GM12878 (cell line): ENCODE data around the gene EIF2S1. TPM values are rescaled to one million over a fixed set of nuclear protein-coding genes. Genes with fewer than 3 reads are reported as not detected.

Experiments used
- LARP7 ChIP-seq: fragments of 450-650 bp; IDR thresholded peaks from 2 replicates; pipeline ENCODE4 v1.6.1; 2017; ENCODE audit warnings: mild to moderate bottlenecking
- MTA2 ChIP-seq: fragments of 450-650 bp; IDR thresholded peaks from 2 replicates; pipeline ENCODE4 v1.6.1; 2016; ENCODE audit warnings: low read depth, mild to moderate bottlenecking, moderate library complexity
- MXI1 ChIP-seq: fragments of 150-350 bp; IDR thresholded peaks from 2 replicates; pipeline ENCODE4 v1.6.1; 2011; ENCODE audit warnings: low read depth, mild to moderate bottlenecking, inconsistent platforms, low read length, improper control_type of control experiment
- RB1 ChIP-seq: fragments of 450-650 bp; formaldehyde crosslinking; IDR thresholded peaks from 2 replicates; pipeline ENCODE4 v1.6.1; 2017; ENCODE audit warnings: mild to moderate bottlenecking, borderline replicate concordance
- TCF7 ChIP-seq: IDR thresholded peaks from 2 replicates; pipeline ENCODE4 v1.6.1; 2014; ENCODE audit warnings: antibody characterized with exemption, borderline replicate concordance
- ZBED1 ChIP-seq: IDR thresholded peaks from 2 replicates; pipeline ENCODE4 v1.6.1; 2016; ENCODE audit warnings: borderline replicate concordance
- polyA plus RNA-seq, 11 experiments: library from polyadenylated mRNA; depleted of rRNA in 4 of 11; unstranded in 6 of 11; stranded (reverse) in 5 of 11; fragments of >200 nt; fragmentation: Nextera tagmentation in 4 of 11; fragmentation: Illumina TruSeq in 1 of 11; extraction: Ambion mirVana in 4 of 11; extraction: Trizol in 1 of 11; gene quantifications; 1 replicate in 1 of 11; 2 replicates in 10 of 11; pipeline versions ENCODE4 v1.2.1 to v1.2.3, GENCODE V29; 2011 to 2016; ENCODE audit warnings: inconsistent platforms in 2 of 11, missing spikeins in 2 of 11, low read depth in 1 of 11
- total RNA-seq, 4 experiments: library from RNA; depleted of rRNA in 3 of 4; stranded (reverse); fragments of >200 nt in 3 of 4; fragmentation: Illumina TruSeq in 1 of 4; extraction: Trizol in 1 of 4; gene quantifications; 2 replicates each; pipeline versions ENCODE4 v1.2.1 to v1.2.3, GENCODE V29; 2013 to 2021
- TF ChIP-seq, protein P1 (sequence below): IDR thresholded peaks from 2 replicates; pipeline ENCODE4 v1.6.1; 2012; ENCODE audit warnings: improper control_type of control experiment, low read depth, low read length; ENCODE audit not compliant: insufficient replicate concordance

EIF2S1 gene
- total and polyA plus RNA-seq, 10 of the 15 experiments (the other 5 are each of a cell fraction or from before 2014, with no cell fraction given) = 155 to 563 (median 262) TPM

DNA sequence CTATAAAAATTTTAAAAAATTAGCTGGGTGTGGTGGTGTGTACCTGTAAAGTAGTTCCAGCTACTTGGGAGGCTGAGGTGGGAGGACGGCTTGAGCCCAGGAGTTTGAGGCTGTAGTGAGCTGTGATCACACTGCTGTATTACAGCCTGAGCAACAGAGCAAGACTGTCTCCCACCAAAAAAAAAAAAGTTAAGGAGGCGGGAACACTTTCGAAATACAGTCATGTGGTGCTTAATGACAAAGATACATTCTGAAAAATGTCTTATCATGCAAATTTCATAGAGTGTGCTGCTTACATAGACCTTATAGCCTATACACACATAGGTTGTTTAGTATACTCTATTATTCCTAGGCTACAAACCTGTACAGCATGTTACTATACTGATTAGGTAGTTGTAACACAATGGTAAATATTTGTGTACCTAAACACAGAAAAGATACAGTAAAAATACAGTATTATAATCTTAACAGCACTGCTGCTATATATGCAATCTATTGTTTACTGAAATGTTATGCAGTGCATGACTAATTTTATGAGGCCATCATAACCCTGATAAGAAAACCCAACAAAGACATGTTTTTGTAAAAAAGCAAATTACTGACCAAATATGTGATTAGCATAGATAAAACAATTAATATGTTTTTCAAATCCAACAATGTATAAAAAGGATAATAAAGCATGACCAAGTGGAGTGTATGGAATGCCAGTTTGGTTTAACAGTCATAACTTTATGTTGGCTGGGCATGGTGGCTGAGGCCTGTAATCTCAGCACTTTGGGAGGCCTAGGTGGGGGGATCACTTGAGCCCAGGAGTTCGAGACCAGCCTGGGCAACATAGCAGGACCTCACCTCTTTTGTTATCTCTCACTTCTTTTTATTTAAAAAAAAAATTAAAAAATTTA, 11.4 kb downstream of the EIF2S1 start (continued):
- TF ChIP-seq, protein P1, sequence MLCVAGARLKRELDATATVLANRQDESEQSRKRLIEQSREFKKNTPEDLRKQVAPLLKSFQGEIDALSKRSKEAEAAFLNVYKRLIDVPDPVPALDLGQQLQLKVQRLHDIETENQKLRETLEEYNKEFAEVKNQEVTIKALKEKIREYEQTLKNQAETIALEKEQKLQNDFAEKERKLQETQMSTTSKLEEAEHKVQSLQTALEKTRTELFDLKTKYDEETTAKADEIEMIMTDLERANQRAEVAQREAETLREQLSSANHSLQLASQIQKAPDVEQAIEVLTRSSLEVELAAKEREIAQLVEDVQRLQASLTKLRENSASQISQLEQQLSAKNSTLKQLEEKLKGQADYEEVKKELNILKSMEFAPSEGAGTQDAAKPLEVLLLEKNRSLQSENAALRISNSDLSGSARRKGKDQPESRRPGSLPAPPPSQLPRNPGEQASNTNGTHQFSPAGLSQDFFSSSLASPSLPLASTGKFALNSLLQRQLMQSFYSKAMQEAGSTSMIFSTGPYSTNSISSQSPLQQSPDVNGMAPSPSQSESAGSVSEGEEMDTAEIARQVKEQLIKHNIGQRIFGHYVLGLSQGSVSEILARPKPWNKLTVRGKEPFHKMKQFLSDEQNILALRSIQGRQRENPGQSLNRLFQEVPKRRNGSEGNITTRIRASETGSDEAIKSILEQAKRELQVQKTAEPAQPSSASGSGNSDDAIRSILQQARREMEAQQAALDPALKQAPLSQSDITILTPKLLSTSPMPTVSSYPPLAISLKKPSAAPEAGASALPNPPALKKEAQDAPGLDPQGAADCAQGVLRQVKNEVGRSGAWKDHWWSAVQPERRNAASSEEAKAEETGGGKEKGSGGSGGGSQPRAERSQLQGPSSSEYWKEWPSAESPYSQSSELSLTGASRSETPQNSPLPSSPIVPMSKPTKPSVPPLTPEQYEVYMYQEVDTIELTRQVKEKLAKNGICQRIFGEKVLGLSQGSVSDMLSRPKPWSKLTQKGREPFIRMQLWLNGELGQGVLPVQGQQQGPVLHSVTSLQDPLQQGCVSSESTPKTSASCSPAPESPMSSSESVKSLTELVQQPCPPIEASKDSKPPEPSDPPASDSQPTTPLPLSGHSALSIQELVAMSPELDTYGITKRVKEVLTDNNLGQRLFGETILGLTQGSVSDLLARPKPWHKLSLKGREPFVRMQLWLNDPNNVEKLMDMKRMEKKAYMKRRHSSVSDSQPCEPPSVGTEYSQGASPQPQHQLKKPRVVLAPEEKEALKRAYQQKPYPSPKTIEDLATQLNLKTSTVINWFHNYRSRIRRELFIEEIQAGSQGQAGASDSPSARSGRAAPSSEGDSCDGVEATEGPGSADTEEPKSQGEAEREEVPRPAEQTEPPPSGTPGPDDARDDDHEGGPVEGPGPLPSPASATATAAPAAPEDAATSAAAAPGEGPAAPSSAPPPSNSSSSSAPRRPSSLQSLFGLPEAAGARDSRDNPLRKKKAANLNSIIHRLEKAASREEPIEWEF = no peak
- TF ChIP-seq LARP7 = no peak
- TF ChIP-seq ZBED1 = no peak
- no peak for TF ChIP-seq MXI1
- TF ChIP-seq MTA2 = no peak
- TF ChIP-seq TCF7 = no peak
- TF ChIP-seq RB1 = no peak
